Hepatocyte (in vitro differentiated cells): ENCODE results near the gene KRT83. TPM values are rescaled to one million over a fixed set of nuclear protein-coding genes. Genes with fewer than 3 reads are reported as not detected.

Experiments
- DNase-seq: peaks from one replicate; pipeline ENCODE4 v3.0.0-alpha.2; 2016; ENCODE audit warnings: low spot score
- H2AFZ ChIP-seq: fragments of 200-600 bp; sonication (generic); 2 replicates; pipeline ENCODE4 v1.6.0; 2016; ENCODE audit warnings: antibody characterized with exemption, mild to moderate bottlenecking
- H3K27ac ChIP-seq: fragments of 200-600 bp; sonication (generic); 2 replicates; pipeline ENCODE4 v1.5.1; 2016; ENCODE audit warnings: mild to moderate bottlenecking
- H3K27me3 ChIP-seq: fragments of 200-600 bp; sonication (generic); 2 replicates; pipeline ENCODE4 v1.6.1; 2016
- H3K36me3 ChIP-seq: fragments of 200-600 bp; sonication (generic); replicated peaks from 2 replicates; pipeline ENCODE4 v1.5.1; 2016; ENCODE audit warnings: low read depth; ENCODE audit not compliant: insufficient read depth
- H3K4me1 ChIP-seq: fragments of 200-600 bp; sonication (generic); 2 replicates; pipeline ENCODE4 v1.5.1; 2016; ENCODE audit warnings: mild to moderate bottlenecking, moderate library complexity; ENCODE audit not compliant: insufficient read depth
- H3K4me2 ChIP-seq: fragments of 200-600 bp; sonication (generic); 2 replicates; pipeline ENCODE4 v1.6.0; 2016
- H3K4me3 ChIP-seq: fragments of 200-600 bp; sonication (generic); 2 replicates; pipeline ENCODE4 v1.5.1; 2016; ENCODE audit warnings: mild to moderate bottlenecking
- H3K79me2 ChIP-seq: fragments of 200-600 bp; sonication (generic); 2 replicates; pipeline ENCODE4 v1.6.0; 2017; ENCODE audit warnings: mild to moderate bottlenecking
- H3K9me2 ChIP-seq: fragments of 200-600 bp; sonication (generic); replicated peaks from 2 replicates; pipeline ENCODE4 v1.6.0; 2017; ENCODE audit warnings: mild to moderate bottlenecking; ENCODE audit not compliant: insufficient read depth
- H3K9me3 ChIP-seq: fragments of 200-600 bp; sonication (generic); 2 replicates; pipeline ENCODE4 v1.5.1; 2016; ENCODE audit warnings: low read depth, mild to moderate bottlenecking
- H4K20me1 ChIP-seq: fragments of 200-600 bp; sonication (generic); 2 replicates; pipeline ENCODE4 v1.6.0; 2016; ENCODE audit warnings: mild to moderate bottlenecking; ENCODE audit not compliant: insufficient read depth, poor library complexity, severe bottlenecking
- CTCF ChIP-seq: fragments of 200-600 bp; sonication (generic); IDR thresholded peaks from 2 replicates; pipeline ENCODE4 v1.5.1; 2016; ENCODE audit warnings: antibody characterized with exemption, mild to moderate bottlenecking; ENCODE audit not compliant: poor library complexity
- EZH2 ChIP-seq: fragments of 200-600 bp; sonication (generic); IDR thresholded peaks from 2 replicates; pipeline ENCODE4 v1.6.1; 2016; ENCODE audit warnings: antibody characterized with exemption, mild to moderate bottlenecking, borderline replicate concordance
- EZH2phosphoT487 ChIP-seq: fragments of 200-600 bp; sonication (generic); IDR thresholded peaks from one replicate; pipeline ENCODE4 v1.6.1; 2018; ENCODE audit warnings: antibody characterized with exemption, mild to moderate bottlenecking, low read depth, moderate library complexity; ENCODE audit not compliant: unreplicated experiment, severe bottlenecking
- WGBS: methylation state at CpG from one replicate; pipeline ENCODE4 v1.1.6; 2016; ENCODE audit warnings: low lambda C conversion rate; ENCODE audit errors: missing lambda C conversion rate; 5-methylcytosine and 5-hydroxymethylcytosine counted together
- polyA plus RNA-seq: library from polyadenylated mRNA; unstranded; fragments of >200 nt; fragmentation: Nextera tagmentation; extraction: Ambion mirVana; gene quantifications from 2 replicates; pipeline ENCODE4 v1.2.1, GENCODE V29; 2016
- total RNA-seq: library from RNA; depleted of rRNA; stranded (reverse); fragments of >200 nt; gene quantifications from 2 replicates; pipeline ENCODE4 v1.2.3, GENCODE V29; 2014

KRT83 gene
- total and polyA plus RNA-seq, 2 experiments from 2014 or later = not detected

GRCh38 chr12:52285851-52286530 lies 35.2 kb downstream of the KRT83 start:
- no peak for DNase-seq
- Histone ChIP-seq H3K9me3 (no peaks in the 10 kb centered on the region), H3K27me3 (no peaks in the 10 kb centered on the region), H3K79me2 (no peaks in the 10 kb centered on the region), H3K4me2 (no peak overlapping the region), H3K4me1 (peaks cover 7% of the 10 kb centered on the region), H2AFZ (no peak overlapping the region), H3K9me2 (no peaks in the 10 kb centered on the region), H3K27ac (no peak overlapping the region), H3K36me3 (no peaks in the 10 kb centered on the region), H4K20me1 (no peaks in the 10 kb centered on the region), H3K4me3 (no peak overlapping the region)
- no peak for TF ChIP-seq EZH2
- no peak for TF ChIP-seq CTCF
- TF ChIP-seq EZH2phosphoT487 = no peak
- WGBS = 92% methylated on average over 24 of the region's 24 CpGs

GRCh38 chr12:52285172-52285745 lies 35.9 kb downstream of the KRT83 start:
- no peak overlapping the region for H3K27ac ChIP-seq
- H3K36me3 ChIP-seq = no peaks in the 10 kb centered on the region
- no peaks in the 10 kb centered on the region for H3K27me3 ChIP-seq
- H4K20me1 ChIP-seq = no peaks in the 10 kb centered on the region
- WGBS = 86% methylated on average over 2 of the region's 2 CpGs
- DNase-seq = no peak
- TF ChIP-seq EZH2 (no peak), CTCF (no peak), EZH2phosphoT487 (no peak)
- no peak overlapping the region for H2AFZ ChIP-seq
- no peak overlapping the region for H3K4me3 ChIP-seq
- H3K9me3 ChIP-seq = no peaks in the 10 kb centered on the region
- no peaks in the 10 kb centered on the region for H3K79me2 ChIP-seq
- no peaks in the 10 kb centered on the region for H3K9me2 ChIP-seq
- peaks cover 14% of the 10 kb centered on the region for H3K4me1 ChIP-seq
- no peak overlapping the region for H3K4me2 ChIP-seq

- Histone ChIP-seq H3K4me1 (peaks cover 19% of the 10 kb centered on the region), H3K4me2 (no peak overlapping the region), H3K9me2 (no peaks in the 10 kb centered on the region), H3K79me2 (no peaks in the 10 kb centered on the region), H2AFZ (no peak overlapping the region), H3K27me3 (no peaks in the 10 kb centered on the region), H4K20me1 (no peaks in the 10 kb centered on the region), H3K27ac (no peak overlapping the region), H3K4me3 (no peak overlapping the region), H3K36me3 (no peaks in the 10 kb centered on the region), H3K9me3 (no peaks in the 10 kb centered on the region)
- WGBS = 71% methylated on average over 4 of the region's 4 CpGs
- DNase-seq = no peak
- no peak for TF ChIP-seq CTCF
- TF ChIP-seq EZH2phosphoT487 = no peak
- TF ChIP-seq EZH2 = no peak
These were observed 36.5 kb downstream of the KRT83 start for GRCh38 chr12:52284562-52285171.
